Activated naive CD8-positive, alpha-beta T cell treated with anti-CD3 and anti-CD28 coated beads, Interleukin-2, amount 50 U/mL, for 24 hours (primary cell): ENCODE results near the gene MED31.
"Not testable (repeated sequence)": the region's sequence is repeated elsewhere in the genome, so short reads cannot be mapped to it uniquely, and the experiment has no call there.

Experiments
- ATAC-seq: fragments of 150-1000 bp; cut with Tn5 transposase; one replicate; pipeline ENCODE4 v1.10.0; 2021
- DNase-seq: peaks from one replicate; pipeline ENCODE4 v3.0.0; 2021
- H3K27ac Mint-ChIP-seq: one replicate; pipeline ENCODE4 v1.8.0; 2021; ENCODE audit warnings: mild to moderate bottlenecking, mixed read lengths
- H3K27me3 Mint-ChIP-seq: one replicate; pipeline ENCODE4 v1.8.0; 2021; ENCODE audit warnings: mixed read lengths
- H3K36me3 Mint-ChIP-seq: one replicate; pipeline ENCODE4 v1.8.0; 2021; ENCODE audit warnings: low read depth, mixed read lengths
- H3K4me1 Mint-ChIP-seq: one replicate; pipeline ENCODE4 v1.8.0; 2021; ENCODE audit warnings: mixed read lengths
- H3K4me3 Mint-ChIP-seq: one replicate; pipeline ENCODE4 v1.8.0; 2021; ENCODE audit warnings: mild to moderate bottlenecking, moderate library complexity, mixed read lengths
- H3K9me3 Mint-ChIP-seq: one replicate; pipeline ENCODE4 v1.8.0; 2021; ENCODE audit warnings: mixed read lengths

The MED31 gene

GRCh38 chr17:6651354-6651918, at the start of gene MED31, which contains the start of gene C17orf100:
MED31 (minus strand) TSS chr17:6651605; CDS start chr17:6651528, 77 bp downstream.
C17orf100 (plus strand) TSS chr17:6651762; CDS start chr17:6651914, 152 bp downstream.
- DNase-seq (peak; percentile 97), ATAC-seq (peak; percentile 98)
- H3K27me3 Mint-ChIP-seq, result peaks cover 6% of the 10 kb centered on the region
- H3K9me3 Mint-ChIP-seq, result no peaks in the 10 kb centered on the region
- H3K27ac Mint-ChIP-seq, result peak within 1 kb of the TSS; percentile 100
- H3K4me3 Mint-ChIP-seq, result peak within 1 kb of the TSS; percentile 99
- H3K36me3 Mint-ChIP-seq, result peaks cover 24% of the 10 kb centered on the region
- peaks cover 59% of the 10 kb centered on the region for H3K4me1 Mint-ChIP-seq

- DNase-seq (no peak), ATAC-seq (no peak)
- no peaks in the 10 kb centered on the region for H3K36me3 Mint-ChIP-seq
- no peak overlapping the region for H3K27ac Mint-ChIP-seq
- H3K27me3 Mint-ChIP-seq, result peaks cover 8% of the 10 kb centered on the region
- no peaks in the 10 kb centered on the region for H3K9me3 Mint-ChIP-seq
- H3K4me1 Mint-ChIP-seq, result no peaks in the 10 kb centered on the region
- H3K4me3 Mint-ChIP-seq, result no peak overlapping the region
Observed at GRCh38 chr17:6700948-6701307, 49.5 kb upstream of the MED31 start.

DNA sequence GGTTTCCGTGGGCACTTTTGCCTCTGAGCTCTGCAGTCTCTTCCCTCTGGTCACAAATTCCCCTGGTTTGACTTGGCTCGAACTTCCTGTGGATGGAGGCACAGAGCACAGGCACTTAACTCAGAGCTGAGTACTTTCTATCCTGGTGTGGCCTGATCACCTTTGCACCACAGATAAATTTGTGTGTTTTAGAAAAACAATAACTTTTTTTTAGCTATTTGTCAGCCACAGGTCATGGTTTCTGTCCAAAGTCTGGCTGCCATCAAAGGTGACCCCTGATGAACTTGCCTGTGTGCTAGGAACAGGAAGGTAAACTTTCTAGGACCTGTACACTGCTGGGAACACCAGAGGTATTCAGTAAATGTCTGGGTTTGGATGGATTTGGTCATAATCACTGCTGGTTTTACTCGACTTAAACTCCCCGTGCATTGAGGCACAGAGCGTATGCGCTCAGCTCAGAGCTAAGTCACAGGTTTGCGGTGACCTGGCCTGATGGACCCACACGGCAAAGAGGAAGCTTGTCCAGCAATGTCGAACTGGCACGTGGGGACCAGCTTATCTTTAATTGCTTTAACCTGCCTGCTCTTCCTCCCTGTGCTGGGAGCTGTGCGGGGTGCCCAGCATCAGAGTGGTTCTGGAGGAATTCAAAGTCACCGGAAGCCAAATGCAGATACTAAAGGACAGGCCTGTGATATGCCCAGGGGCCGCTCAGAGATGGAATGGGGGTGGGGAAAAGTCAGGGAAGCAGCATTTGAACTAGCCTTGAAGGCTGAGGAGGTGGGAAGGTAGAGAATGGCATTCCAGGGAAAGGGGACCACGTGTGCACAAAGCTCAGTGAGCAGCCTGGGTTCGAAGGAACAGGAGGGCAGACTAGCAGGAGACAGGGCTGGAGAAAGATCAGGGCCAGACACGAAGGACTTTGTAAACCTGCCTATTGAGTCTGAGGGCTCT, 48.9 kb upstream of the MED31 start:
- ATAC-seq, result no peak

GRCh38 chr17:6698004-6698403, 46.6 kb upstream of the MED31 start:
- no peak for DNase-seq
- ATAC-seq, result no peak
- H3K4me1 Mint-ChIP-seq, result no peaks in the 10 kb centered on the region
- peaks cover 10% of the 10 kb centered on the region for H3K27me3 Mint-ChIP-seq
- H3K27ac Mint-ChIP-seq, result no peak overlapping the region
- no peaks in the 10 kb centered on the region for H3K36me3 Mint-ChIP-seq
- H3K9me3 Mint-ChIP-seq, result no peaks in the 10 kb centered on the region
- no peak overlapping the region for H3K4me3 Mint-ChIP-seq

More for the DNA sequence above, 48.9 kb upstream of the MED31 start:
- peaks cover 8% of the 10 kb centered on the region for H3K27me3 Mint-ChIP-seq
- no peaks in the 10 kb centered on the region for H3K36me3 Mint-ChIP-seq
- no peaks in the 10 kb centered on the region for H3K4me1 Mint-ChIP-seq
- no peaks in the 10 kb centered on the region for H3K9me3 Mint-ChIP-seq
- H3K27ac Mint-ChIP-seq, result no peak overlapping the region
- DNase-seq, result no peak
- H3K4me3 Mint-ChIP-seq, result no peak overlapping the region

- Mint-ChIP-seq H3K27ac (no peak overlapping the region), H3K9me3 (no peaks in the 10 kb centered on the region), H3K36me3 (no peaks in the 10 kb centered on the region), H3K4me3 (no peak overlapping the region), H3K27me3 (peaks cover 14% of the 10 kb centered on the region), H3K4me1 (no peaks in the 10 kb centered on the region)
- no peak for DNase-seq
- no peak for ATAC-seq
Observed at GRCh38 chr17:6696906-6697305, 45.5 kb upstream of the MED31 start.

- H3K4me1 Mint-ChIP-seq, result no peaks in the 10 kb centered on the region
- H3K27ac Mint-ChIP-seq, result no peak overlapping the region
- peaks cover 20% of the 10 kb centered on the region for H3K27me3 Mint-ChIP-seq
- no peaks in the 10 kb centered on the region for H3K36me3 Mint-ChIP-seq
- ATAC-seq, result no peak
- no peak overlapping the region for H3K4me3 Mint-ChIP-seq
- DNase-seq, result no peak
- no peaks in the 10 kb centered on the region for H3K9me3 Mint-ChIP-seq
Observed at GRCh38 chr17:6695565-6695964, 44.2 kb upstream of the MED31 start.

GRCh38 chr17:6695051-6695450, 43.6 kb upstream of the MED31 start:
- ATAC-seq (no peak), DNase-seq (no peak)
- H3K9me3 Mint-ChIP-seq, result no peaks in the 10 kb centered on the region
- H3K36me3 Mint-ChIP-seq, result no peaks in the 10 kb centered on the region
- H3K27ac Mint-ChIP-seq, result no peak overlapping the region
- H3K4me1 Mint-ChIP-seq, result no peaks in the 10 kb centered on the region
- peaks cover 23% of the 10 kb centered on the region for H3K27me3 Mint-ChIP-seq
- no peak overlapping the region for H3K4me3 Mint-ChIP-seq

DNA sequence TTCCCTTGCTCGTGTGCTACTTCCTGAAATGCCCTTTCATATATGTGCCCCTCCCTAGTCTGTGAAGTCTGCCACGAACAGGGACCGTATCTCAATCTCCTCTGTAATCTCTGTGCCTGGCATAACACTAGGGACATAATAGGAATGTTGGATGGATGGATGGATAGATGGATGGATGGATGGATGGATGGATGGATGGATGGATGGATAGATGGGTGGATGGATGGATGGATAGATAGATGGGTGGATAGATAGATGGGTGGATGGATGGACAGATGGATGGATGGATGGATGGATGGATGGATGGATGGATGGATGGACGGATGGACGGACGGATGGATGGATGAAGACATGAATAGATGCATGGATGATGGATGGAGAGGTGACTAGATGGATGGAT, 40.6 kb upstream of the MED31 start:
- not testable (repeated sequence) for H3K9me3 Mint-ChIP-seq, H3K27ac Mint-ChIP-seq, DNase-seq, H3K4me3 Mint-ChIP-seq, H3K4me1 Mint-ChIP-seq, ATAC-seq, H3K36me3 Mint-ChIP-seq
- H3K27me3 Mint-ChIP-seq, result peaks cover 24% of the 10 kb centered on the region

DNA sequence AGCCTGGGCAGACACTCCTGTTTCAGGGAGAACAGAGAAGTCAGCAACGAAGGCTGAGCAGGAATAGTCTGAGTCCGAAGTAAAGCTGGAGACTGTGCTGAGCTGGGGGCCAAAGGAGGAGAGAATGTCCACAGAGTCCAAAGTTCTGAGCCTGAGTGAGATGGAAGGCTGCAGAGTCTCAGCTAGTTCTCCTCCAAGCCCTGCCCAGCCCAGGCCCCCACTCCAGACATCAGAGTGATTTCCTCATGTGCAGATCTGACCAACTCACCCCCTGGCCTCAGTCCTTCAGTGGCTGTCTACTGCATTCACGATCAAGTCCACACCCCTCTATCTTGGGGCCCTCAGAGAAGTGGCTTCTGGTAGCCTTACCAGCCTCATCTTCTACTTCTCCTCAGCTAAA, 40.1 kb upstream of the MED31 start:
- Mint-ChIP-seq H3K36me3 (no peaks in the 10 kb centered on the region), H3K4me1 (no peaks in the 10 kb centered on the region), H3K9me3 (no peaks in the 10 kb centered on the region), H3K4me3 (no peak overlapping the region), H3K27me3 (peaks cover 24% of the 10 kb centered on the region), H3K27ac (no peak overlapping the region)
- ATAC-seq (no peak), DNase-seq (no peak)

- ATAC-seq, result no peak
Observed at GRCh38 chr17:6690641-6691040, 39.2 kb upstream of the MED31 start.

DNA sequence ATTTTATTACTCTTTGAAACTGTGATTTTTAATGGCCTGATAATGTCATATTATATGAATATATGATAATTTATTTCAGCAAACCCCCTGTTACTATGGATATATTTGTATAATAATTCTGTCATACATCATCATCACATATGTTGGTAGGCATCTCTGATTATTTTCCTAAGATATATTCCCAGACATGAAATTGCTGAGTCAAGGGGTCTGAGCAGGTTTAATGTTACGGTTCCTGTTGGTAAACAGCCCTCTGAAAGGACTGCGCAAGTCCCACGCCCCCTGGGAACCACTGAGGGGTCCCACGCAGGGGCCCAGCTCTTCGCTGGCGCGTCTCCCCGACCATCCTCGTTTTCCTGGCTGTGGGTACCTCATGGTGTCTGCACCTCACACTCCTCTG, 37.5 kb upstream of the MED31 start:
- no peak overlapping the region for H3K4me3 Mint-ChIP-seq
- H3K36me3 Mint-ChIP-seq, result no peaks in the 10 kb centered on the region
- ATAC-seq (no peak), DNase-seq (no peak)
- H3K27me3 Mint-ChIP-seq, result peaks cover 21% of the 10 kb centered on the region
- H3K4me1 Mint-ChIP-seq, result no peaks in the 10 kb centered on the region
- H3K27ac Mint-ChIP-seq, result no peak overlapping the region
- H3K9me3 Mint-ChIP-seq, result no peaks in the 10 kb centered on the region

More at GRCh38 chr17:6690641-6691040, 39.2 kb upstream of the MED31 start:
- H3K4me3 Mint-ChIP-seq, result no peak overlapping the region
- no peaks in the 10 kb centered on the region for H3K36me3 Mint-ChIP-seq
- no peak overlapping the region for H3K27ac Mint-ChIP-seq
- H3K4me1 Mint-ChIP-seq, result no peaks in the 10 kb centered on the region
- H3K27me3 Mint-ChIP-seq, result peaks cover 20% of the 10 kb centered on the region
- DNase-seq, result no peak
- no peaks in the 10 kb centered on the region for H3K9me3 Mint-ChIP-seq

DNA sequence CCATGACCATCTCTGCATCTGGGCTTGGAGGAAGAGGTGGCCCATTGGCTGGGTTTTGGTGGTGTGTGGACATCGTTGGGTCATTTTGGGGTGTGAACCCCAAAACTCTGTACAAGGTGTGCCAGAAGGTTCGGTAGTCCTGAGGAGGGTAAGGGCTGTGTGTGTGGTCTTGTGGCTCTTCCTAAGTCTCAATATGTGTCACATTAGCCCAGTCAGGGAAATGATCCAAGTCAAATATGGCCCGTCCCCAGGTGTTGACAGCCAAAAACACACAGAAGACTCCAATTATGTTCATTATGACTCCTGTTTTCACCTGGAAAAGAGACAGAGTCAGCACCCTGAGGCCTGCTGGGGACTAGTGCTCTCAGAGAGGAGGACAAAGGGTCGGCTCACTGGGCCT, 34.6 kb upstream of the MED31 start:
- Mint-ChIP-seq H3K9me3 (no peaks in the 10 kb centered on the region), H3K27me3 (peaks cover 22% of the 10 kb centered on the region), H3K36me3 (no peaks in the 10 kb centered on the region), H3K4me3 (no peak overlapping the region), H3K27ac (no peak overlapping the region), H3K4me1 (no peaks in the 10 kb centered on the region)
- DNase-seq (no peak), ATAC-seq (no peak)

DNA sequence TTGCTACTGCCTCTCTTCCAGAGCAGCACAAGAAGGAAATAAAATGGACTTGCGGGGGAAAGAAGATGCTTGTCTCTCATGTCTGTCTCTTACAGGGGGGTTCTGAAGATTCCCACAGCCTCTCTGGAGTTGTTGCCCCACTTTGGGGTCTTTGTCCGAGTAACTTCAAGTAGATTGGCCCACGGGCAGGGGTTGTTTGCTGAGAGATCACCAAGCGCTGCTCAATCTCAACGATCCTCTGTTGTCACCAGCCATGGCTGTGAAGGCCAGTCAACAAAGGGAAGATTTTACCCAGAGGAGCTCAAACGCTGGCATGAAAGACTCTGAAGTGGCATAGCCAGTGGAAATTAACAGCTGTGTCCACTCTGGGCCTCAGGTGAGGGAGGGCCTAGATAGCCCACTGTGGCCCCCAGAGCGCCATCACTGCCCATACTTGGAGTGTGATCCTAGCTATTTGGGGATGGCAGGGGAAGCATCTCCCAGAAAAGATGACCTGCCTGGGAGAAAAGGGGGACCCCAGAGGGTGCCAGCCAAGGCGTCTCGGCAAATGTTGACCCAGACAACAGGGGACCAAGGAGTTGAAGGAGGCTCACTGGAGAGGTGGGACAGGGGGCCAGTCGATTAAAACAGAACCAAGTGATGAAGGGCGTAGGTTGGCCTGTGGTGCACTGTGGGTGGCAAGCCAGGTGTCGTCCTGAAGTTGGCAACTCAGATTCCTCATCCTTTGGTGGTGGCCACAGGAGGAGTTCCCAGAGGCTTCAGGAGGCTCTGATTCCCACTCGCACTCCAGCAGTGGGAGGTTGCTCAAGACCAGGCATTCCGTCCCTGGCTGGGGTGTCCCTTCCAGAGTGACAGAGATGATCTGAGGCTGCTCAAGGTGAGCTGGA, 33.7 kb upstream of the MED31 start:
- DNase-seq (no peak), ATAC-seq (no peak)
- Mint-ChIP-seq H3K4me3 (no peak overlapping the region), H3K27ac (no peak overlapping the region), H3K36me3 (no peaks in the 10 kb centered on the region), H3K9me3 (no peaks in the 10 kb centered on the region), H3K27me3 (peaks cover 25% of the 10 kb centered on the region), H3K4me1 (no peaks in the 10 kb centered on the region)

- Mint-ChIP-seq H3K4me1 (no peaks in the 10 kb centered on the region), H3K9me3 (no peaks in the 10 kb centered on the region), H3K27ac (no peak overlapping the region), H3K27me3 (peaks cover 27% of the 10 kb centered on the region), H3K36me3 (no peaks in the 10 kb centered on the region), H3K4me3 (no peak overlapping the region)
- ATAC-seq (no peak), DNase-seq (no peak)
Observed at GRCh38 chr17:6684460-6684783, 33.0 kb upstream of the MED31 start.
